Stomach (tissue), 9 donors: ENCODE measurements around the gene LRFN2. TPM values are rescaled to one million over a fixed set of nuclear protein-coding genes. Genes with fewer than 3 reads are reported as not detected.

Source experiments
- DNase-seq, 2 donors: peaks; one replicate each; pipeline versions ENCODE4 v3.0.0 to v3.0.0-alpha.2; 2013 to 2019
- H3K27ac ChIP-seq, 5 donors: fragments of 200-600 bp in 4 of 5; sonication (generic) in 4 of 5; one replicate each; pipeline ENCODE4 v1.5.1; 2013 to 2019; ENCODE audit warnings: mild to moderate bottlenecking in 1 of 5, moderate library complexity in 1 of 5
- H3K27me3 ChIP-seq, 3 donors: fragments of 200-600 bp; sonication (generic); one replicate each; pipeline ENCODE4 v1.5.1; 2017 to 2019; ENCODE audit warnings: mixed run types in 1 of 3
- H3K36me3 ChIP-seq, 4 donors: fragments of 200-600 bp; sonication (generic); 1 replicate in 3 of 4; 2 replicates in 1 of 4; pipeline ENCODE4 v1.5.1; 2016 to 2019
- H3K4me1 ChIP-seq, 4 donors: fragments of 200-600 bp; sonication (generic); one replicate each; pipeline ENCODE4 v1.5.1; 2016 to 2019
- H3K4me3 ChIP-seq, 4 donors: fragments of 200-600 bp; sonication (generic) in 3 of 4; one replicate each; pipeline ENCODE4 v1.5.1; 2016 to 2019; ENCODE audit warnings: mild to moderate bottlenecking in 1 of 4
- H3K9me3 ChIP-seq, 4 donors: fragments of 200-600 bp; sonication (generic); one replicate each; pipeline ENCODE4 v1.5.1; 2016 to 2019
- EP300 ChIP-seq: sonication (generic); formaldehyde crosslinking; IDR thresholded peaks from one replicate; pipeline ENCODE4 v1.6.1; 2017; ENCODE audit warnings: antibody characterized with exemption
- POLR2A ChIP-seq, 4 donors: fragments of 450-650 bp; IDR thresholded peaks; one replicate each; pipeline ENCODE4 v1.6.1; 2016; ENCODE audit warnings: antibody characterized with exemption in 4 of 4, control low read depth in 2 of 4, mild to moderate bottlenecking in 1 of 4, moderate library complexity in 1 of 4
- POLR2AphosphoS5 ChIP-seq, 3 donors: sonication (generic); formaldehyde crosslinking; IDR thresholded peaks; one replicate each; pipeline ENCODE4 v1.6.1; 2016; ENCODE audit warnings: antibody characterized with exemption in 3 of 3
- WGBS, 5 donors: extraction: QIAGEN DNeasy Blood & Tissue Kit in 3 of 5; methylation state at CpG; one replicate each; pipeline versions ENCODE4 v1.1.5 to v1.1.7; 2013 to 2018; 5-methylcytosine and 5-hydroxymethylcytosine counted together
- intact Hi-C: fragments of 100-400 bp; cut with DNase I; formaldehyde crosslinking; loops from one replicate; pipeline ENCODE4 v1.15.1; 2023; ENCODE audit warnings: low total_unique reads
- polyA plus RNA-seq, 3 donors: library from polyadenylated mRNA; stranded (reverse); fragments of 200-250 nt; gene quantifications; one replicate each; pipeline ENCODE4 v1.2.3, GENCODE V29; 2013
- total RNA-seq, 5 donors: library from RNA; depleted of rRNA; stranded (reverse); fragments of >200 nt; gene quantifications; one replicate each; pipeline versions ENCODE4 v1.1.0 to v1.2.3, GENCODE V29; 2014 to 2016
- TF ChIP-seq, protein P1 (sequence below), 7 experiments: fragments of 450-650 bp in 4 of 7; fragments of 200-600 bp in 3 of 7; sonication (generic) in 3 of 7; IDR thresholded peaks; one replicate each; pipeline ENCODE4 v1.5.1; 2016 to 2019; ENCODE audit warnings: antibody characterized with exemption in 7 of 7, control low read depth in 2 of 7, mild to moderate bottlenecking in 1 of 7
- donor health status: healthy with polysubstance abuse.
- donor health status: Bipolar disorder and iron deficiency.
- donor health status: healthy.

LRFN2 gene
- total and polyA plus RNA-seq, 8 donors, result 0.10 TPM; not detected in 7

DNA sequence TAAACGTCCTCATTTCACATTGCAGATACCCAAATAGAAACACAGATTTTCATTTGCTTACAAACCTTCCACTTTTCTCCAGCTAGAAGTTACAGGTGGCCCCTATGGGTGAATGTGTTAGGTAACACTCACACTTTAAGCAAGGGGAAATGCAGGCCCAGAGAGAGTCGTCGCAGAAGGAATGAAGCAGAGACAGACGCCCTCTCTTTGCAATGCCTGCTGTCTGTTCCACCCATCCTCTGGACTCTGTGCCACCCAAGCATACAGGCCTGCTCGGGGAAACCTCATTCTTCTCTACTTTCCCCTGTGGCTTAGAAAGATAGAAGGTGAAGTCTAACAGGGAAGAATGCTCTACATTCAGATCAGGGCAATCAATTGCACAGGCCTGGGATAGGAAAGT, 57.2 kb downstream of the LRFN2 start:
- Histone ChIP-seq H3K27me3 (no peaks in the 10 kb centered on the region), H3K27ac (no peak overlapping the region), H3K4me1 (no peaks in the 10 kb centered on the region), H3K36me3 (no peaks in the 10 kb centered on the region), H3K4me3 (no peak overlapping the region), H3K9me3 (no peaks in the 10 kb centered on the region)
- DNase-seq, result no peak
- 82 to 89% (median 88%) methylated on average over 5 of the region's 5 CpGs for WGBS, 5 donors
- intact Hi-C loops, result no loop called here
- no peak for TF ChIP-seq POLR2AphosphoS5 (IDR thresholded peaks at IDR 0.05)
- TF ChIP-seq, protein P1, sequence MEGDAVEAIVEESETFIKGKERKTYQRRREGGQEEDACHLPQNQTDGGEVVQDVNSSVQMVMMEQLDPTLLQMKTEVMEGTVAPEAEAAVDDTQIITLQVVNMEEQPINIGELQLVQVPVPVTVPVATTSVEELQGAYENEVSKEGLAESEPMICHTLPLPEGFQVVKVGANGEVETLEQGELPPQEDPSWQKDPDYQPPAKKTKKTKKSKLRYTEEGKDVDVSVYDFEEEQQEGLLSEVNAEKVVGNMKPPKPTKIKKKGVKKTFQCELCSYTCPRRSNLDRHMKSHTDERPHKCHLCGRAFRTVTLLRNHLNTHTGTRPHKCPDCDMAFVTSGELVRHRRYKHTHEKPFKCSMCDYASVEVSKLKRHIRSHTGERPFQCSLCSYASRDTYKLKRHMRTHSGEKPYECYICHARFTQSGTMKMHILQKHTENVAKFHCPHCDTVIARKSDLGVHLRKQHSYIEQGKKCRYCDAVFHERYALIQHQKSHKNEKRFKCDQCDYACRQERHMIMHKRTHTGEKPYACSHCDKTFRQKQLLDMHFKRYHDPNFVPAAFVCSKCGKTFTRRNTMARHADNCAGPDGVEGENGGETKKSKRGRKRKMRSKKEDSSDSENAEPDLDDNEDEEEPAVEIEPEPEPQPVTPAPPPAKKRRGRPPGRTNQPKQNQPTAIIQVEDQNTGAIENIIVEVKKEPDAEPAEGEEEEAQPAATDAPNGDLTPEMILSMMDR (IDR thresholded peaks at IDR 0.05), result no peak
- no peak for TF ChIP-seq EP300
- TF ChIP-seq POLR2A (IDR thresholded peaks at IDR 0.05), result no peak

DNA sequence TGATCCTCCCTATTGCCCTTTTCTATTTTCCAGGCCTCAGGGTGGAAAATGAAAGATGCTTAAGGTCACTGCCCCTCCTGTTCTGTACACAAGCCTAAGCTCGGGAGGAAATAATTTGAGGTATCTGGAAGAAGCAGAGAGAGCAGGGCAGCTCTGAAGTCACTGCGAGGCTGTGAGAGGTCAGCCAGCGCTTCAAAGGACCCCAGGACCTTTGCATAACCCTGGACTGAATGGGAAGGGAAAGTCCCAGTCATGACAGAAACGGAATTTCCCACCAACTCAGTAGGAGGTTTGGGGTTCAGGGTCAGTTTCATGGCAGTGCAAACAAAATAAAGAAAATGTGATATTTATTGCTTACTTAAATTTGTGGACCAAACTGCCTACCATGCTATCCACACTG, 58.1 kb downstream of the LRFN2 start:
- DNase-seq, result no peak
- intact Hi-C loops, result no loop called here
- Histone ChIP-seq H3K27ac (no peak overlapping the region), H3K9me3 (no peaks in the 10 kb centered on the region), H3K36me3 (no peaks in the 10 kb centered on the region), H3K4me1 (no peaks in the 10 kb centered on the region), H3K4me3 (no peak overlapping the region), H3K27me3 (no peaks in the 10 kb centered on the region)
- no peak for TF ChIP-seq POLR2AphosphoS5 (IDR thresholded peaks at IDR 0.05)
- TF ChIP-seq, protein P1 (IDR thresholded peaks at IDR 0.05), result no peak
- WGBS, 5 donors, result 64 to 76% (median 70%) methylated on average over 4 of the region's 4 CpGs

DNA sequence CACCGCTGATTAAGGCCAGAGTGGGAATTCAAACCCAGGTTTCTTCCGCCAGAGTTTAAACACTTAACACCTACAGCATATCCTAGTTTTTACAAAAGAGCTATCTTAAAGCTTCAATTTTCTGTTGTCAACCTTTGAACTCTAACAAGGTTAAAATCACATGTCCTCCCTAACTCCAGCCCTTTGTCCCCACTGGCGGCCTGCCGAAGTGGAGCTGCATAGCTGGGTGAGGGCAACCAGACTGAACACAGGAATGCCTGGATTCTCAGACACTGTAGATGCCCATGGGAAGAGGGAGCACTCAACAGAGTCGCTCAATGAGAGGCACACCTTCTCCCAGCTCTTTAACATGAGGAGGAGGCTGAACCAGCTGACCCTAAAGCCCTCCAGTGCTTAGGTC, 59.1 kb downstream of the LRFN2 start:
- DNase-seq, result no peak
- no peaks in the 10 kb centered on the region for H3K27me3 ChIP-seq
- intact Hi-C loops, result no loop called here
- no peak for TF ChIP-seq POLR2A (IDR thresholded peaks at IDR 0.05)
- TF ChIP-seq EP300, result no peak
- TF ChIP-seq POLR2AphosphoS5 (IDR thresholded peaks at IDR 0.05), result no peak
- TF ChIP-seq, protein P1 (IDR thresholded peaks at IDR 0.05), result no peak
- no peaks in the 10 kb centered on the region for H3K36me3 ChIP-seq
- H3K4me1 ChIP-seq, result no peaks in the 10 kb centered on the region
- no peak overlapping the region for H3K27ac ChIP-seq
- no peaks in the 10 kb centered on the region for H3K9me3 ChIP-seq
- no peak overlapping the region for H3K4me3 ChIP-seq
- 75 to 90% (median 79%) methylated on average over 5 of the region's 5 CpGs for WGBS, 5 donors

DNA sequence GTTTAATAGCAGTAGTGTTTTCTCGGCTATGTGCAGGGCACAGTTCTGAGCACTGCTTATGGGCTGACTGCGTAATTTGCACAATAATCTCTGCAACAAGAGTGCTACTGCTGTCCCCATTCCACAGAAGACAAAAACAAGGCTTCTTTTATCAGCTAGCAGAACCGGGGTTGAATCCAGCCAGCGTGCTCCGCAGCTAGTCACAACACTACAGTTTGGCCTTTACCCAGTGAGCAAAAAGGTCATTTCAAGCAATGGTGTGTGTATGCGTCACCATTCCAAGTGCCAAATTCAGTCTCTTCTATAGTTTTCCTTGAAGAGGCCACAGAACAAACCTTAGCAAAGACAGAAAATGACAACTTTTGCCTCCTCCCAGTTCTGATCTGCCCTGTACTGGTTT, 61.1 kb downstream of the LRFN2 start:
- 54 to 78% (median 72%) methylated on average over 6 of the region's 6 CpGs for WGBS, 5 donors

More for the DNA sequence above, 61.1 kb downstream of the LRFN2 start:
- Histone ChIP-seq H3K4me1 (no peaks in the 10 kb centered on the region), H3K9me3 (no peaks in the 10 kb centered on the region), H3K27ac (no peak overlapping the region), H3K27me3 (no peaks in the 10 kb centered on the region), H3K4me3 (no peak overlapping the region), H3K36me3 (no peaks in the 10 kb centered on the region)
- intact Hi-C loops, result no loop called here
- no peak for TF ChIP-seq POLR2A (IDR thresholded peaks at IDR 0.05)
- no peak for TF ChIP-seq EP300
- TF ChIP-seq POLR2AphosphoS5 (IDR thresholded peaks at IDR 0.05), result no peak
- TF ChIP-seq, protein P1 (IDR thresholded peaks at IDR 0.05), result no peak
- DNase-seq, result no peak
